ENCODE measurements around the gene OXT. TPM values are rescaled to one million over a fixed set of nuclear protein-coding genes. Genes with fewer than 3 reads are reported as not detected.
"Not testable (repeated sequence)": the region's sequence is repeated elsewhere in the genome, so short reads cannot be mapped to it uniquely, and the experiment has no call there.

The OXT gene
- total RNA-seq, 3 donors from 2014 or later (not counting 1 experiment from before 2014, with no cell fraction given), result not detected

- H3K27ac Mint-ChIP-seq, result no peak overlapping the region
Measured at GRCh38 chr20:3111995-3112394, 40.6 kb downstream of the OXT start.

DNA sequence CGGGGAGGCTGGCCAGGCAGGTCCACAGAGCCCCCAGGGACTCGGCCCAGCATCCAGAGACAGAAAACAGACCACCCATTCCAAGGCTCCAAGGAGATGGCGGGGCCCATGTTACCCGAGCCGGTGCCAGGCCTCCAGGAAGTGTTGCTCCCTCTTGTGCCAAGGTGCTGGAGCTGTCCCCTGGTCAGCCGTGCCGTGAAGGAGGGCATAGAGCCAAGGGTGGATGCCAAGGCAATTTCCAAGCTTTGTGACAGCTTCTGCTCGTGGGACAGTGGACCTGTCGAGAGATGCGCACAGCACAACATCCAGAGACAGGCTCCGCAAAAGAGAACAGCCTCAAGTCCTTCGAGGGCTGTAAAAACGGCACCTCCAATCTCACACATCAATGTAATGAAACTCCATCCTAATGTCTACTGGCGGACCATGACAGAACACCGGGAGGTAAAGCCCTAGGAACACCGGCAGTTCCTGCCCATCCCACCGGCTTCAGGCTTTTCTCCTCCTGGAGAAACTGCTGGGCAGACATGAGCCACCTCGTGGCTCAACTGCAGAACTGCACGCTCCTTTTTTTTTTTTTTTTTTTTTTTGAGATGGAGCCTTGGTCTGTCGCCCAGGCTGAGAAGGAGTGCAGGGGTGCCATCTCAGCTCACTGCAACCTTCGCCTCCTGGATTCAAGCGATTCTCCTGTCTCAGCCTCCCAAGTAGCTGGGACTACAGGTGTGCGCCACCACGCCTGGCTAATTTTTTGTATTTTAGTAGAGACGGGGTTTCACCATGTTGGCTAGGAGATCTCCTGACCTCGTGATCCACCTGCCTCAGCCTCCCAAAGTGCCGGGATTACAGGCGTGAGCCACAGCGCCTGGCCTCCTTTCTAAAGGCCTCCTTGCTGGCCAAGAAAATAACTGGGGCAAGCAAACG lies 44.0 kb downstream of the OXT start:
- intact Hi-C loops (cut with micrococcal nuclease), result loop anchor here (1.0 kb wide), 1 partner anchor 61 kb away; no protein-coding TSS in a partner anchor
- DNase-seq (peak in 1 of 2 donors; percentile 74), ATAC-seq (peak; percentile 64 to 86 (median 78))
- peaks cover 6% of the 10 kb centered on the region for H3K4me1 ChIP-seq (ENCODE audit: control insufficient read depth, insufficient read depth, low read length)
- peaks cover 13% of the 10 kb centered on the region for H3K36me3 ChIP-seq (ENCODE audit: control insufficient read depth, insufficient read depth, low read length)
- no peaks in the 10 kb centered on the region for H3K27me3 ChIP-seq (ENCODE audit: control insufficient read depth, insufficient read depth, low read length)
- Mint-ChIP-seq H3K4me3 (no peak overlapping the region), H3K9me3 (no peaks in the 10 kb centered on the region), H3K36me3 (no peaks in the 10 kb centered on the region), H3K27me3 (ENCODE audit: low read depth in 2 of 2) (no peaks in the 10 kb centered on the region), H3K4me1 (peaks cover 0 to 19% of the 10 kb centered on the region in 2 donors), H3K27ac (no peak overlapping the region)
- 60% methylated on average over 30 of the region's 30 CpGs for WGBS (ENCODE audit: insufficient coverage)
- TF ChIP-seq, protein P1, sequence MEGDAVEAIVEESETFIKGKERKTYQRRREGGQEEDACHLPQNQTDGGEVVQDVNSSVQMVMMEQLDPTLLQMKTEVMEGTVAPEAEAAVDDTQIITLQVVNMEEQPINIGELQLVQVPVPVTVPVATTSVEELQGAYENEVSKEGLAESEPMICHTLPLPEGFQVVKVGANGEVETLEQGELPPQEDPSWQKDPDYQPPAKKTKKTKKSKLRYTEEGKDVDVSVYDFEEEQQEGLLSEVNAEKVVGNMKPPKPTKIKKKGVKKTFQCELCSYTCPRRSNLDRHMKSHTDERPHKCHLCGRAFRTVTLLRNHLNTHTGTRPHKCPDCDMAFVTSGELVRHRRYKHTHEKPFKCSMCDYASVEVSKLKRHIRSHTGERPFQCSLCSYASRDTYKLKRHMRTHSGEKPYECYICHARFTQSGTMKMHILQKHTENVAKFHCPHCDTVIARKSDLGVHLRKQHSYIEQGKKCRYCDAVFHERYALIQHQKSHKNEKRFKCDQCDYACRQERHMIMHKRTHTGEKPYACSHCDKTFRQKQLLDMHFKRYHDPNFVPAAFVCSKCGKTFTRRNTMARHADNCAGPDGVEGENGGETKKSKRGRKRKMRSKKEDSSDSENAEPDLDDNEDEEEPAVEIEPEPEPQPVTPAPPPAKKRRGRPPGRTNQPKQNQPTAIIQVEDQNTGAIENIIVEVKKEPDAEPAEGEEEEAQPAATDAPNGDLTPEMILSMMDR (IDR thresholded peaks at IDR 0.05), result peak; percentile 77
- no peak overlapping the region for H3K27ac ChIP-seq (ENCODE audit: low read length)
- H3K9me3 ChIP-seq (ENCODE audit: control insufficient read depth, insufficient read depth, low read length), result no peaks in the 10 kb centered on the region
- no peak overlapping the region for H3K4me3 ChIP-seq (ENCODE audit: low read length)

More at GRCh38 chr20:3111995-3112394, 40.6 kb downstream of the OXT start:
- TF ChIP-seq, protein P1 (IDR thresholded peaks at IDR 0.05), result no peak
- Histone ChIP-seq H3K4me3 (ENCODE audit: low read length) (no peak overlapping the region), H3K27me3 (ENCODE audit: control insufficient read depth, insufficient read depth, low read length) (no peaks in the 10 kb centered on the region), H3K9me3 (ENCODE audit: control insufficient read depth, insufficient read depth, low read length) (no peaks in the 10 kb centered on the region), H3K27ac (ENCODE audit: low read length) (no peak overlapping the region), H3K4me1 (ENCODE audit: control insufficient read depth, insufficient read depth, low read length) (peaks cover 6% of the 10 kb centered on the region), H3K36me3 (ENCODE audit: control insufficient read depth, insufficient read depth, low read length) (peaks cover 21% of the 10 kb centered on the region)
- ATAC-seq (no peak), DNase-seq (no peak)
- Mint-ChIP-seq H3K27me3 (ENCODE audit: low read depth in 2 of 2) (no peaks in the 10 kb centered on the region), H3K36me3 (no peaks in the 10 kb centered on the region), H3K9me3 (no peaks in the 10 kb centered on the region), H3K4me1 (peaks cover 0 to 22% of the 10 kb centered on the region in 2 donors), H3K4me3 (no peak overlapping the region)
- 94% methylated on average over 2 of the region's 2 CpGs for WGBS (ENCODE audit: insufficient coverage)
- intact Hi-C loops (cut with micrococcal nuclease), result no loop called here

DNA sequence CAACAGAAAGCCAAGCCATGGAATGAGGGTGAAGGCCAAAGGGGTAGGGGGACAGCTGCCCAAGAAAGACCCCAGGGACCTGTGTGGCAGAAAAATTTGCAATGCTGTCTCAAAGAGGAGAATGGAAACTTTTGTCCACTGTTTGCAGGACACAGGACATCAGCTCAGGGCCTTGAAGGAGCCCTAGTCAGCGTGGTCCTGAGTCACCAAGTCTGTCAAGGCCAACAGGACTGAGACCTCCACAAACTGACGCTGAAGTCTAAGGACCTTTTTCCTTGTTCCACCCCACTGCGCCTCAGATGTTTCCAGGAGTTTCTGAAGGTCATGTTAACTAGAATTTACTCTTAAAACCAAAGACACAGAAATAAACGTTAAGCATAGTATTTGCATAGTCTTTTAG lies 44.9 kb downstream of the OXT start:
- Histone ChIP-seq H3K36me3 (ENCODE audit: control insufficient read depth, insufficient read depth, low read length) (peaks cover 15% of the 10 kb centered on the region), H3K4me3 (ENCODE audit: low read length) (no peak overlapping the region)
- H3K4me3 Mint-ChIP-seq, result no peak overlapping the region

GRCh38 chr20:3117839-3118379 lies 46.5 kb downstream of the OXT start:
- peaks cover 4 to 19% of the 10 kb centered on the region in 2 donors for H3K4me1 Mint-ChIP-seq
- peaks cover 19% of the 10 kb centered on the region for H3K36me3 ChIP-seq (ENCODE audit: control insufficient read depth, insufficient read depth, low read length)
- peak in 1 of 2 donors; percentile 79 for DNase-seq
- H3K4me1 ChIP-seq (ENCODE audit: control insufficient read depth, insufficient read depth, low read length); H3K27me3 ChIP-seq (ENCODE audit: control insufficient read depth, insufficient read depth, low read length); H3K36me3 Mint-ChIP-seq; H3K4me3 ChIP-seq (ENCODE audit: low read length); H3K27ac Mint-ChIP-seq; H3K4me3 Mint-ChIP-seq; H3K9me3 Mint-ChIP-seq; intact Hi-C loops (cut with micrococcal nuclease); H3K27ac ChIP-seq (ENCODE audit: low read length); H3K9me3 ChIP-seq (ENCODE audit: control insufficient read depth, insufficient read depth, low read length); H3K27me3 Mint-ChIP-seq (ENCODE audit: low read depth in 2 of 2): not testable (repeated sequence)
- 72% methylated on average over 14 of the region's 14 CpGs for WGBS (ENCODE audit: insufficient coverage)
- ATAC-seq, result peak in 2 of 3 donors; percentile 52 to 69

More for the DNA sequence above, 44.9 kb downstream of the OXT start:
- Mint-ChIP-seq H3K27ac (no peak overlapping the region), H3K9me3 (no peaks in the 10 kb centered on the region), H3K4me1 (peaks cover 4 to 19% of the 10 kb centered on the region in 2 donors), H3K27me3 (ENCODE audit: low read depth in 2 of 2) (no peaks in the 10 kb centered on the region), H3K36me3 (no peaks in the 10 kb centered on the region)
- intact Hi-C loops (cut with micrococcal nuclease), result no loop called here
- no peak overlapping the region for H3K27ac ChIP-seq (ENCODE audit: low read length)
- H3K4me1 ChIP-seq (ENCODE audit: control insufficient read depth, insufficient read depth, low read length), result peaks cover 6% of the 10 kb centered on the region
- TF ChIP-seq, protein P1 (IDR thresholded peaks at IDR 0.05), result no peak
- 93% methylated on average over 3 of the region's 4 CpGs for WGBS (ENCODE audit: insufficient coverage)
- H3K9me3 ChIP-seq (ENCODE audit: control insufficient read depth, insufficient read depth, low read length), result no peaks in the 10 kb centered on the region
- no peaks in the 10 kb centered on the region for H3K27me3 ChIP-seq (ENCODE audit: control insufficient read depth, insufficient read depth, low read length)
- DNase-seq (no peak), ATAC-seq (no peak)
